Mucosa of descending colon (tissue), 3 donors: ENCODE results near the gene MUC4. TPM values are rescaled to one million over a fixed set of nuclear protein-coding genes. Genes with fewer than 3 reads are reported as not detected.
"Not testable (repeated sequence)": the region's sequence is repeated elsewhere in the genome, so short reads cannot be mapped to it uniquely, and the experiment has no call there.

ENCODE experiments used
- ATAC-seq: fragments of 200-7000 bp; cut with Tn5 transposase; one replicate; pipeline ENCODE4 v1.9.1; 2020; ENCODE audit warnings: mild to moderate bottlenecking, moderate library complexity
- DNase-seq, 3 donors: peaks; one replicate each; pipeline ENCODE4 v3.0.0-alpha.2; 2020
- H3K36me3 ChIP-seq: fragments of 200-600 bp; one replicate; pipeline ENCODE4 v1.8.0; 2021; ENCODE audit warnings: low read depth, mild to moderate bottlenecking
- H3K4me1 ChIP-seq: fragments of 200-600 bp; one replicate; pipeline ENCODE4 v1.8.0; 2021; ENCODE audit warnings: low read depth, mild to moderate bottlenecking
- H3K4me3 ChIP-seq: fragments of 200-600 bp; one replicate; pipeline ENCODE4 v1.8.0; 2021; ENCODE audit warnings: mild to moderate bottlenecking
- H3K9me3 ChIP-seq: fragments of 200-600 bp; one replicate; pipeline ENCODE4 v1.8.0; 2021; ENCODE audit warnings: mild to moderate bottlenecking
- CTCF ChIP-seq: fragments of 200-600 bp; IDR thresholded peaks from one replicate; pipeline ENCODE4 v1.8.0; 2022; ENCODE audit warnings: antibody characterized with exemption, mild to moderate bottlenecking
- intact Hi-C, 2 donors: fragments of 100-400 bp; cut with DNase I in 1 of 2; cut with micrococcal nuclease in 1 of 2; formaldehyde crosslinking; loops; one replicate each; pipeline versions ENCODE4 v1.11.0 to v1.11.1; 2022; cut with DNase I, micrococcal nuclease
- total RNA-seq, 3 donors: library from RNA; stranded (reverse); fragmentation: NEBNext Ultra II Directional in 2 of 3; extraction: Animal tissue kit (Norgen Biotek cat#: 25700) in 2 of 3; gene quantifications; one replicate each; pipeline versions ENCODE4 v1.2.1 to v1.2.4, GENCODE V29; 2021 to 2023
- donor health status: DM: no; HTN: no; CAD: no; lungs with moderate emphysema.
- donor health status: DM: no; HTN: no; CAD: no.
- donor health status: DM: no; HTN: yes; CAD: no.

Gene MUC4
- total RNA-seq, 3 donors from 2014 or later: 170 to 415 (median 318) TPM

DNA sequence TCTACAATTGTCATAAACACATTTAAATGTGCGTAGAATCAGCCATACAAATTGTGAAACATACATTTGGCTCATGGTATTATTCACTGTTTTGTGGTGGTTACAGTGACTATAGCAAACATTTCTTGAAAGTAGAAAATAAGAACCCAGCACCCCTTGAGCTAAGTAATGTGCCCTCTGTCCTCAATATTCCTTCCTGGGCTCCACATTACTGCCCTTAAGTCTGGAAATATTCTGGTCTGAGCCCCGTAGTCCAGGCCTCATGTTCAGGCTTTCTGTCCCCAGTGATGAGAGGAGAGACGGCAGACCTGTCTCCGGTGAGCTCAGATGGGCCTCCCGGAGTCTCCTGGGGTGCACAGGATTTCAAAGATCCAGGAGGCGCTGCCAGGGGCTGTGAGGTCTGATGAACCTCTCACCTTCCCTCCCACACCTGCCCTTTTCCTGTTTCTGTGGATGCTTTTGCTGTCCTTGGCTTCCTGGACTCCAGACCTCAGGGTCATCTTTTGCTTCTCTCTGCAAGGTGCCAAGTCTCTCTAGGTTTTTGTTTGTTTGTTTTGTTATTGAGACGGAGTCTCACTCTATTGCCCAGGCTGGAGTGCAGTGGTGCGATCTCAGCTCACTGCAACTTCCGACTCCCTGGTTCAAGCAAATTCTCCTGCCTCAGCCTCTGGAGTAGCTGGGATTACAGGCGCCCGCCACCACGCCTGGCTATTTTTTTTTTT lies 99.8 kb downstream of the MUC4 start:
- no peak for ATAC-seq
- H3K9me3 ChIP-seq: no peaks in the 10 kb centered on the region
- peaks cover 9% of the 10 kb centered on the region for H3K36me3 ChIP-seq
- no peaks in the 10 kb centered on the region for H3K4me1 ChIP-seq
- no peak overlapping the region for H3K4me3 ChIP-seq
- intact Hi-C loops: no loop called here
- TF ChIP-seq CTCF: no peak
- no peak for DNase-seq

DNA sequence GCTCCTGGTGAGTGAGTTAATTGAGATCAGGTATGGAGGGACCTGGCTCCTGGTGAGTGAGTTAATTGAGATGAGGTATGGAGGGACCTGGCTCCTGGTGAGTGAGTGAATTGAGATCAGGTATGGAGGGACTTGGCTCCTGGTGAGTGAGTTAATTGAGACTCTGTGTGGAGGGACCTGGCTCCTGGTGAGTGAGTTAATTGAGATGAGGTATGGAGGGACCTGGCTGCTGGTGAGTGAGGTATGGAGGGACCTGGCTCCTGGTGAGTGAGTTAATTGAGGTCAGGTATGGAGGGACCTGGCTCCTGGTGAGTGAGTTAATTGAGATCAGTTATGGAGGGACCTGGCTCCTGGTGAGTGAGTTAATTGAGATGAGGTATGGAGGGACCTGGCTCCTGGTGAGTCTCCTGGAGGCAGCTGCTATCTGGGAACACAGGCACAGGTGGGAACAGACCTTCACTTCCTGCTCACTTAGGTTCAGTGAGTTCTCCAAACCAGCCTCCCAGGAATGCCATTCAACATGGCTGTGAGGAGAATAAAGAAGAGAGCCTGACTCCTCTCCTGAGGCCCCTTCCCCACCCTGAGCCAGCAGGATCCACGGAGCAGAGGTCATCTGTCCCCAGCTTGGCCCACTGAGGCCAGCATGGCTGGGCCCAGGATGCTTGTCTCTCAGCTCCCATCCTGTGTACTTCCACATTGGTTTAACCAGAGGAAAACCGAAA lies 100.5 kb downstream of the MUC4 start:
- H3K4me3 ChIP-seq, ATAC-seq, DNase-seq, intact Hi-C loops, H3K9me3 ChIP-seq, H3K4me1 ChIP-seq, H3K36me3 ChIP-seq: not testable (repeated sequence)

- DNase-seq, H3K9me3 ChIP-seq, H3K4me1 ChIP-seq, H3K36me3 ChIP-seq, ATAC-seq, H3K4me3 ChIP-seq, intact Hi-C loops: not testable (repeated sequence)
These were observed 101.4 kb downstream of the MUC4 start for GRCh38 chr3:195710126-195710905.

- intact Hi-C loops: no loop called here
- no peak for DNase-seq
- no peaks in the 10 kb centered on the region for H3K9me3 ChIP-seq
- peaks cover 9% of the 10 kb centered on the region for H3K36me3 ChIP-seq
- ATAC-seq: no peak
- H3K4me1 ChIP-seq: no peaks in the 10 kb centered on the region
- H3K4me3 ChIP-seq: no peak overlapping the region
- TF ChIP-seq CTCF: no peak
These were observed 102.0 kb downstream of the MUC4 start for GRCh38 chr3:195709676-195710085.

DNA sequence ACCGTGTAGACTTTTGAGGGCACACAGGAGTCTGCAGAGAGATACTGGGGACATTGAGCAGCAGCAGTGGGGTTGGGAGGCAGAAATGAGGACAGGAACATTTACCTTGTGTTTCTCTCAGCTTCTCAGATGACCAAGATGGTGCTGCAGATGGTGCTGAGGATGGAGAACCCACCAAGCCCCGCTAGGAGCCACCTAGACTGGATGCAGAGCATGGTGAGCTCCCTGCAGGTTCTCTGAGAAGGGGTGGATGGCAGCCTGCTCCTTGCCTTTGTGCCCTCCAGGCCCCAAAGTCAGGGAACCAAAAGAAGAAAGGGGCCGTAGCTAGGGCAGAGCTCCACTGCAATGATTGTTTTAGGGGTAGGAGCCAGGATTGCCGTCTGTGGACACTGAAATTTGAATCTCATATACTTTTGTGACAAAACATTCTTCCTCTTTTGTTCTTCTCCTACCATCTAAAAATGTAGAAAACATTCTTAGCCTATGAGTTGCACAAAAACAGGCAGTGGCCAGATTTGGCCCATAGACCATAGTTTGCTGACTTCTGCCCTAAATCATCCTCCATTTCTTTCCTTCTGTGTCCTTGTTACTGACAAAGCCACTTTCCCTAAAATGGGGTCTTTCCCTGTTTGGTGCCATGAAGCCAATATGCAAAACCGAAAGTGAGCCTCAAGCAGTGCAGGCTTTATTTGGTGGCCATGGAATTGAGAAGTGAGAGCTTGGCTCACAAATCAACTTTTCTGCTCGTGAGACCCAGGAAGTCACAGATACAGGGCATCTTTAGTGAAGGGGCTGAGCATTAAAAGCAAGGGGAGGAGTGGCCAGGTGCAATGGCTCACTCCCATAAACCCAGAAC lies 102.9 kb downstream of the MUC4 start:
- TF ChIP-seq CTCF: no peak
- intact Hi-C loops: no loop called here
- ATAC-seq (no peak), DNase-seq (no peak)
- Histone ChIP-seq H3K4me1 (no peaks in the 10 kb centered on the region), H3K4me3 (no peak overlapping the region), H3K36me3 (peaks cover 9% of the 10 kb centered on the region), H3K9me3 (no peaks in the 10 kb centered on the region)

DNA sequence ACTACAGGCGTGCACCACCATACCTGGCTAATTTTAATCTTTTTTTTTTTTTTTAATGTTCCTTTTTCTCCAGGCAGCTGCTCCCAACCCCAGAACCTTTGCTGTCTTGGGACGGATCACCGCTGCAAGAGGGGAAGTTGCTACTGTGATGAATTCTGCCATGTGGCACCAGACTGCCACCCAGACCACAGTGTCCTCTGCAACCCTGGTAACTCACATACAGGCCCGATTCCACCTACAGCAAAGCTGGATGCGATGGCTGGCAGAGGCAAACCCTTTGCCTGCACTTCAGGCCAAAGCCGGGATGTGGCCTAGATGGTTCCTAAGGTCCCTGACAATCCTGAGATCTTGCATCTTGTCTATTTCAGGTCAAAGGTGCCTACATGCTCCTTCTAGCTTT lies 103.7 kb downstream of the MUC4 start:
- Histone ChIP-seq H3K9me3 (no peaks in the 10 kb centered on the region), H3K36me3 (peaks cover 9% of the 10 kb centered on the region), H3K4me3 (no peak overlapping the region), H3K4me1 (no peaks in the 10 kb centered on the region)
- ATAC-seq (no peak), DNase-seq (no peak)
- TF ChIP-seq CTCF: no peak
- intact Hi-C loops: no loop called here
